DMS79 (cell line): Measurements from ENCODE around the gene COX18.

Experiments used
- DNase-seq: peaks from one replicate; lab custom pipeline; 2025; lab: John Stamatoyannopoulos, UW

Gene COX18, protein sequence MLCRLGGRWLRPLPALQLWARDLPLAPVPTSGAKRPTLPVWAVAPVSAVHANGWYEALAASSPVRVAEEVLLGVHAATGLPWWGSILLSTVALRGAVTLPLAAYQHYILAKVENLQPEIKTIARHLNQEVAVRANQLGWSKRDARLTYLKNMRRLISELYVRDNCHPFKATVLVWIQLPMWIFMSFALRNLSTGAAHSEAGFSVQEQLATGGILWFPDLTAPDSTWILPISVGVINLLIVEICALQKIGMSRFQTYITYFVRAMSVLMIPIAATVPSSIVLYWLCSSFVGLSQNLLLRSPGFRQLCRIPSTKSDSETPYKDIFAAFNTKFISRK

DNA sequence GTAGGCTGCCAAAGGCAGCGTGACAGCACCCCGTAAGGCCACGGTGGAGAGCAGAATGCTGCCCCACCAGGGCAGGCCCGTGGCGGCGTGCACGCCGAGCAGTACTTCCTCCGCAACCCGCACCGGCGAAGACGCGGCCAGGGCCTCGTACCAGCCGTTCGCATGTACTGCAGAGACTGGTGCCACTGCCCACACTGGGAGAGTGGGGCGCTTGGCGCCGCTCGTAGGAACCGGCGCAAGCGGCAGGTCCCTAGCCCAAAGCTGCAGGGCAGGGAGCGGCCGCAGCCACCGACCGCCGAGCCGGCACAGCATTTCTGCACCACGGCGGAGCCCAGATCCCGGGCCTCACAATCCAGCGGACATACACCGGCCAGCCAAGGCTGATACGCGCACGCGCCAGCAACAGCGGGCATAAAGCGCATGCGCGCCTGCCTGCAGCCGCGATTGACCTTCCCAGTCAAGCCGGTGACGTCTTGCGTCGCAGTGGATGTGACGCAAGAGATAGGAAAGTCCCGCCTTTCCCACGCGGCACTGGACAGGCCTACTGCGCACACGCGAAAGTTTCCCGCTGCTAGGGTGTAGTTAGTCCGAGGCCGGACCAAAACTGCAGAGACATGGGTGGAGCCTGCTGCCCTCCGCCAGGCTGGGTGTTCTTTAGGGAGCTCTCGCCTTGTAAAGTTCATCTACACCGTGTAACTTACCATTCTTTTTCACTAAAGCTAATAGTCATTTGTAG, at the start of gene COX18:
Gene COX18, minus strand, starts transcription at position 379 of the 736 bp plus-strand sequence. Its CDS starts 67 bp downstream, at position 312.
- peak; percentile 90 for DNase-seq

GRCh38 chr4:73109493-73109892, 40.0 kb upstream of the COX18 start:
- no peak for DNase-seq

DNA sequence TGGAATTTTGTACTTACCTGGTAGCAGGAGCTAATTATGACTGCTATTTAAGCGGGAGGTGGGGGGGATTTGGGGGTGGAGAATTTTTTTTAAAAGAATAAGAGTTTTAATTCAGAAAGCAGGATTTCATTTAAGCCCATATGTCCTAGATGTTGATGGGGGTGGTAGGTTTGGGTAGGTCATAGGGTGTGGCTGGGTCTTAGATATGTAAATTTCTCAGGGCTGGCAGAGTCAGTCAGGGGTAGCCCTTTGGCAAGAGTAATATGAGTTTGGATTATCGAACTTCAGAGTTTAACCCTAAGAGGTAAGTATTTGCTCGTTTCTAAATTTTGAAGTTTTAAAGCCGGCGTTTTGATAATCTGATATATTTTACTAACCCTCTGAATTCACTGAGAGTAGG, 35.2 kb upstream of the COX18 start:
- no peak for DNase-seq

- no peak for DNase-seq
Observed at GRCh38 chr4:73103799-73104503, 34.4 kb upstream of the COX18 start.

GRCh38 chr4:73099143-73099542, 29.6 kb upstream of the COX18 start:
- DNase-seq = no peak

DNA sequence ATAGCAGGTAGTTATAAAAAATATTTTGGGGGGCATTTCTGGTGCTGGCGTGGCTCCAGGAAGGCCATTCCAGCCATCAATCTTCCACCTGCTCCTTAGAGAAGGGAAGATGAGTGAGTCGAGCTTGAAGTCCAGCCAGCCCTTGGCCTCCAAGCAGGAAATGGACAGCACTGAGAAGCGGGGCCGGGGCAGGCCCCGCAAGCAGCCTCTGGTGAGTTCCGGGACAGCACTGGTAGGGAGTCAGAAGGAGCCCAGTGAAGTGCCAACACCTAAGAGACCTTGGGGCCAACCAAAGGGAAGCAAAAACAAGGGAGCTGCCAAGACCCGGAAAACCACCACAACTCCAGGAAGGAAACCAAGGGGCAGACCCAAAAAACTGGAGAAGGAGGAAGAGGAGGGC, 29.2 kb upstream of the COX18 start:
- DNase-seq = no peak

DNA sequence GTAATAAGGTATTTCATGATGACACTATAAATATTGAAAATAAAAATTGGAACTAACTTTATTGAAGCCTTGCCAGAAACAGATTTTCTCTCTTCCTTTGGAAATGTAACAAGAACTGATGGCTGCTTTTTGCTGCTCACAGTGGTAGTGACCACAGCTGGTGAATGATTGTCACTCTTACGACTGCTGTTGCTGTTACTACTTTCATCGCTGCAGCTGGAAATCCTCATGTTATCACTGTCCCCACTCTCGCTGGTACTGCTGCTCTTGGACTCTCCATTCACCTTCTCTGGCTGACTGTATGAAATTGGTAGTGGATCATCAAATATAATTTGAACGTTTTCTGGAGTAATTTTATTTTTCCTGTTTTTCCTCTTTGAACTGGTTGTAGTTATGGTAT, 28.5 kb upstream of the COX18 start:
- DNase-seq = no peak

DNA sequence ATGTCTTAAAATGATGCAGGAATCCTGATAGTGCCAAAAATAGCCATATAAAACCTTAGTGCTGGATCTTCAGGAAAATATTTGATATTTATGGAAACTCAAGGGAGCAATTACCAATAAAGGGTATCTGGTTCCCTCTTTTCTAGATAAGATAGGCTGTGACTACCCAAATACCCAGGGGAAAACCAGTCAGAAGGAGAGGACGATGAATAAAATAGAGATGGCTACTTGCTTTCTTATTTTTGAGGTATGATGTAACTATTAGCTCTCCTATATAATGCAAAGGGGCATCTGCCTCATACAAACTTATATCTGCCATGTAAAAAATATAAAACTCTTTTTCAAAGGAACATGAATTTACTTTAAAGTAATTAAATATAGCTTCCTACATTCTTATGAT, 23.4 kb upstream of the COX18 start:
- DNase-seq = no peak

GRCh38 chr4:73090738-73091137, 21.2 kb upstream of the COX18 start:
- no peak for DNase-seq

DNA sequence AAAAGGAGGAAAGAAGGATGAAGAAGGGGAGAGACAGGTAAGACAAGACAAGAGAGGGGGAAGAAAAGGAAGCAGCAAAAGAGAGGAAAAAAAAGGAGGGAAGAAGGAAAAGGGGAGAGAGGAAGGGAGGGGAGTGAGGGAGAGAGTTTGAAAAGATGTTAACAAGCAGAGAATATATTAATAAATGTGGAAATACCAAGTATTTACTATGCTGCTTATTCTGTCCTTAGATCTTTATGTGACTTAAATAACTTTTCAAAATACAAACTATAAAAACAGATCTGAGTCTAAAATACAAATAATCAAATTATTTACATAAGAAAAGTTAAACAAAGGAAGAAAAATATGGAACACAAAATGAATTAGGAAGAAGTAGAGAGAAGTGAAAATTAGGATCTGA, 18.4 kb upstream of the COX18 start:
- DNase-seq = no peak

DNA sequence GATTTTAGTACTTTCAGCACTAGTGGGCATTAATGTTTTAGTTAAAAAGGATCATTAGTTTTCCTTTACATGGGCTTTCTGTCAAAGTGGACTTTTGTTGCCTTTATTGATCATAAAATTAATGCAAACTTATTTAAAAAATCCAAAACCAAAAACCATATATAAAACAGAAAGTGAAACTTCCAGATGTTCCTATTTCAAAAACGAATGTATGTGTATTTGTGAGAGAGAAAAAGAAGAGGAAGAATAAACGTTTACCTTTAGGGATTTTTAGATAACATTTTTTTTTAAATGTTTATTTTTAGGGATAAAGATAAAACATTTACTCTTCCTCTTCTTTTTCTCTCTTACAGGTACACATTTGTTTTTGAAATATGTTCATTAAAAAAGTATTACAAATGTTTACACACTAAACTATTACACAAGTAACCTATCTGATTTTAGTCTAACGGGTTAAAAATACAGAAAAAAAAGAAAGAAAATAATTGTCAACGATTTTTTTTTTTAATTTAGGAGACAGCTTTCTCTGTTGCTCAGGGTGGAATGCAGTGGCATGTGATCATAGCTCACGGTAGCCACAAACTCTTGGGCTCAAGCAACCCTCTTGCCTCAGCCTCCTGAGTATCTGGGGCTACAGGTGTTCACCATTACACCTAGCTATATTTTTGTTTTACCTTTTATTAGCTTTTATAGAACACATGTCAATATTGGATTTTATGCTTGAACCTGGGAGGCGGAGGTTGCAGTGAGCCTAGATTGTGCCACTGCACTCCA, 16.8 kb upstream of the COX18 start:
- no peak for DNase-seq

- DNase-seq = no peak
Observed at GRCh38 chr4:73080789-73081188, 11.3 kb upstream of the COX18 start.

GRCh38 chr4:73075832-73076231, 6.3 kb upstream of the COX18 start:
- no peak for DNase-seq

GRCh38 chr4:73070074-73070390, 516 bp upstream of the COX18 start:
- DNase-seq = peak; percentile 60

DNA sequence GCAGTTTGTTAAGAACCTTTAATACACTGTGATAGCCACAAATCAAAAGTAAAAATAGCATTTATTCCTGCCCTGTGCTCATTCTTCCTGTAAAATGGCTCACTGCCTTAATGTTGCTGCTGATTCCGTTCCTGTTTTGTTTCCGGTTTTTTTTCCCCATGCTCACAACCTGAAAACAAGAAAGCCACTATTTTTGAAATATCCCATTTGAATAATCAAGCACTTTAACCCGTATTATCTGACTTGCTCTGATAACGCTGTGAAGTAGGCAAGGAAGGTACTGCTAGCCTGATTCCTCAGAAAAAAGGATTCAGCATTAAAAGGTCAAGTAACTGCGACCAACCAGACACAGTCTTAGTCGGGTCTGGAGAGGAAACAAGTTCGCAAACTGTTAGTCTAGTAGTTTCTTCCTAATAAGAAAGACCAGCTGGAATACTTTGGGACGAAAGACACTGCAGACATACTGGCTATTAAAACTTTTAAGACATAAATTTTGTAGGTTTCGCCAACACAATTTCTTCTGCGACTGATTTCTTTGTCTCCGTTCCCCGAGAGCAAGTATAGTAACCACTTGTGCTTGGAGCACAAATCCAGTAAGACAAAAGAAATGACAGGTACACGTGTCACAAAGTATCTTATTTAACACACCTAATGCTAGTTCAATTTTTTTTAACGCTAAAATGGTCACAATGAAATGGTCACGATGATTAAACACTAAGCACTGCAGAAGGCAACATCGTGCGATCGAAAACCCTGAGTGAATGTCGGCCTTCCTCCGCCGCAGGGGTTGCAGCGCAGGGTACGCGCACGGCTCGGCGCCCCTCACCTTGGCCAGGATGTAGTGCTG, 802 bp downstream of the COX18 start:
- DNase-seq = peak; percentile 0

DNA sequence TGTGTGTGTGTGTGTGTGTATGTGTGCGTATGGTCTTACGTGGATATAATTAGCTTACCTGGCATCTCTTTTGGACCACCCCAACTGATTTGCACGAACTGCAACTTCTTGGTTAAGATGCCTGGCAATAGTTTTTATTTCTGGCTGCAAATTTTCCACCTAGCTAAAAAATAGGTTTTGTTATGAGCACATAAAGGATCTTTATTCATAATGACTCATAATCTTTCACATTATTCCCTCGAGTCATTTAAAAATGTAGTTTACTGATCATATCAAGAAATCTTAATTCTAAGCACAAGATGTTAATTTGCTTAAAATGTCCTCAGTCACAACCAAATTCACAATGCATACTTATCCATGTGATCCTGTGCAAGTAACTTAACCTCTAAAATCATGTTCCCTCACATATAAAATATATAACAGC, 1.5 kb downstream of the COX18 start:
- no peak for DNase-seq

- DNase-seq = no peak
Observed at GRCh38 chr4:73066928-73067327, 2.6 kb downstream of the COX18 start.

DNA sequence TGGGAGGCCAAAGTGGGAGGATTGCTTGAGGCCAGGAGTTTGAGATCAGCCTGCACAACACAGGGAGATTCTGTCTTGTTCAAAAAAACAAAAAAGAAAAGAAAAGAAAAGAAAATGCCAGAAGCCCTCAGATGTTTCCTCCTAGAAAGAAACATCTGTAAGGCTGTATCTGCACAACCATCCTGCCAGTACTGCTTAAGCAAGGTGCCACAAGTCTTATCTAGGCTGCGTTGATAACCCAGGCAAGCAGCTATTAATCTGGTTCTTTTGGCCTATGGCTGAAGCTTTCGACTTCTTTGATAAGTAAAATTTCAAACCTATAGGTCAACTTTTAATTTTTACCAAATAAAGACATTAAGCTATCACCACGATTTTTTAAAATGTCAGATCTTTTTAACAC, 3.1 kb downstream of the COX18 start:
- DNase-seq = no peak

DNA sequence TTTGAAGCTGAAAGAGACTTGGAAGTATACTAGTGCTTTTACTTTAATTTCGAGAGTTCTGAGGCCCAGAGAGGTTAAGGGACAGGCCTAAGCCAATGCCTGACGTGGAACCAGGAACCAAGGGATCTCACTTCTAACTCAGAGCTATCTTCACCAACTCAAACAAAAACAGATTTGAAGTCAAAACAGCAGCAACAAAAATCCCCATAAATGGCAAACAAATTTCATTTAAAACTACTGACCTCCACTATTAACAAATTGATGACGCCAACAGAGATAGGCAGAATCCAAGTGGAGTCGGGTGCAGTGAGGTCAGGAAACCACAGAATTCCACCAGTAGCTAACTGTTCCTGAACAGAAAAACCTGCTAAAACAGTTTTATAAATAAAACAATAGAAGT, 5.0 kb downstream of the COX18 start:
- no peak for DNase-seq

DNA sequence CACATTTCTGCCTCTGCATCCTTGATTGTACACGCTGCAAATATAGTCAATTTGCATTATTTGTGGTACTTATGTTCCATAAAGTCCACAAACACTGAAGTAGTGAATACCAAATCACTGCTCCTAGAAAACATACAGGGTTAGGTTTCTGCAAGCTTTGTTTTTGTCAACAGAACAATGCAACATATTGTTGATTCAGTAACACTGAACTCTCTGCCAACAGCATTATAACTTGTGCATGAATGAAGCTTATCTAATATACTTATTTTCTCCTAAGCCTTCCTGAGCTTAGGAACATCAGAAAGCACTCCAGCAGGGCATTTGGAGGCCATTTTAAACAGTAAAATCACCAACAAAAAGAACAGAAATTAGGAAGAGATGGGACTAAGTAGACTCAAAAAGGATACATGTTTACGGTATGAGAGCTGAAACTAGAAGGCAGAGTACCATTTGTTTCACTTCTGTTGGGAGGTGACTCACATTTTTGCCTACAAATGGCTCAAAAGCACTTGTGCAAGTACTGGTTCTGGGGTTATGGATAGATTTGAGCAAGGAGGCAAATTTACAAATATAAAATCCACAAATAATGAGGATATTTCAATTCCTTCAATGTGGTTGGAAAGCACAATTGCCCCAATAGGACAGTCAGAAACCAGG, 14.1 kb downstream of the COX18 start:
- no peak for DNase-seq

GRCh38 chr4:73053974-73054480, 15.5 kb downstream of the COX18 start:
- DNase-seq = no peak
